HCT116 (cell line): ENCODE results near the gene LRRK2. TPM values are rescaled to one million over a fixed set of nuclear protein-coding genes. Genes with fewer than 3 reads are reported as not detected.

ENCODE experiments used
- ATAC-seq: fragments of 200-7000 bp; cut with Tn5 transposase; 2 replicates; pipeline ENCODE4 v1.9.1; 2020; ENCODE audit warnings: mild to moderate bottlenecking, moderate library complexity
- BruUV-seq: library from RNA; stranded (reverse); fragments of 400-500 nt; replicated peaks from 2 replicates; lab custom pipeline; 2021; lab: Mats Ljungman, UMichigan
- CTCF ChIA-PET: fragments of 300-600 bp; sonication (Branson Sonifier 250); formaldehyde crosslinking; loops from one replicate; lab custom pipeline; 2021; ENCODE audit warnings: antibody characterized with exemption; lab: Charles Lee
- POLR2A ChIA-PET: fragments of 300-600, 350-600 bp; sonication (Branson Sonifier 250); formaldehyde crosslinking; loops from one replicate; lab custom pipeline; 2021; ENCODE audit warnings: antibody characterized with exemption; lab: Charles Lee
- RAD21 ChIA-PET, 2 experiments: fragments of 300-600 bp; sonication (Branson Sonifier 250); formaldehyde crosslinking; loops; one replicate each; lab custom pipeline; 2023; ENCODE audit warnings: low total read pairs in 2 of 2; ENCODE audit not compliant: uncharacterized antibody in 2 of 2, unreplicated experiment in 2 of 2, low non-redundant PET in 1 of 2; lab: Charles Lee
- DNase-seq: peaks from one replicate; pipeline ENCODE4 v3.0.0-alpha.2; 2010; ENCODE audit warnings: low read depth, low spot score
- H2AFZ ChIP-seq: fragments of 200-600 bp; shearing (Covaris generic), sonication (generic); 2 replicates; pipeline ENCODE4 v1.6.1; 2017; ENCODE audit warnings: low read depth, mixed run types, mixed read lengths, antibody characterized with exemption, low read length; ENCODE audit not compliant: poor library complexity, severe bottlenecking
- H3K27ac ChIP-seq: 2 replicates; pipeline ENCODE4 v1.5.1; 2012; ENCODE audit warnings: low read depth, low read length
- H3K27me3 ChIP-seq: fragments of 200-600 bp; sonication (generic); 2 replicates; pipeline ENCODE4 v1.6.1; 2016; ENCODE audit warnings: mixed run types, low read length, mixed read lengths; ENCODE audit not compliant: insufficient read depth
- H3K36me3 ChIP-seq, 2 experiments: fragments of 200-500 bp in 1 of 2; fragments of 200-600 bp in 1 of 2; sonication (Bioruptor generic) in 1 of 2; sonication (generic) in 1 of 2; 2 replicates each; pipeline versions ENCODE4 v1.5.1 to v1.6.1; 2014 to 2016; ENCODE audit warnings: low read length in 2 of 2, inconsistent platforms in 1 of 2, mixed read lengths in 1 of 2, mixed run types in 1 of 2; ENCODE audit not compliant: insufficient read depth in 2 of 2, control insufficient read depth in 1 of 2
- H3K4me1 ChIP-seq, 2 experiments: fragments of 200-600 bp in 1 of 2; sonication (generic) in 1 of 2; 2 replicates each; pipeline versions ENCODE4 v1.5.1 to v1.6.1; 2012 to 2017; ENCODE audit warnings: low read length in 2 of 2, inconsistent platforms in 1 of 2, mild to moderate bottlenecking in 1 of 2, mixed read lengths in 1 of 2, mixed run types in 1 of 2, moderate library complexity in 1 of 2; ENCODE audit not compliant: insufficient read depth in 2 of 2, control insufficient read depth in 1 of 2
- H3K4me2 ChIP-seq: fragments of 200-600 bp; sonication (generic); 2 replicates; pipeline ENCODE4 v1.6.1; 2017; ENCODE audit warnings: mixed run types, low read length, mixed read lengths
- H3K4me3 ChIP-seq, 2 experiments: fragments of 200-600 bp in 1 of 2; sonication (generic) in 1 of 2; replicated peaks in 1 of 2; 2 replicates each; pipeline ENCODE4 v1.5.1; 2011 to 2016; ENCODE audit warnings: low read length in 2 of 2, control low read depth in 1 of 2, low read depth in 1 of 2, mild to moderate bottlenecking in 1 of 2, mixed read lengths in 1 of 2, mixed run types in 1 of 2
- H3K79me2 ChIP-seq: fragments of 200-600 bp; sonication (generic); 2 replicates; pipeline ENCODE4 v1.6.1; 2017; ENCODE audit warnings: mild to moderate bottlenecking, mixed run types, low read length, moderate library complexity, mixed read lengths; ENCODE audit not compliant: insufficient read depth
- H3K9ac ChIP-seq: fragments of 200-600 bp; sonication (generic); 2 replicates; pipeline ENCODE4 v1.6.1; 2016; ENCODE audit warnings: low read length, mixed read lengths
- H3K9me2 ChIP-seq: fragments of 200-600 bp; sonication (generic), shearing (Covaris generic); 2 replicates; pipeline ENCODE4 v1.6.1; 2017; ENCODE audit warnings: mixed run types, mild to moderate bottlenecking, moderate library complexity; ENCODE audit not compliant: insufficient read depth
- H3K9me3 ChIP-seq, 2 experiments: fragments of 200-500 bp in 1 of 2; fragments of 200-600 bp in 1 of 2; sonication (Bioruptor generic) in 1 of 2; sonication (generic) in 1 of 2; 2 replicates each; pipeline ENCODE4 v1.6.1; 2014 to 2017; ENCODE audit warnings: low read length in 2 of 2, mixed read lengths in 2 of 2, inconsistent platforms in 1 of 2, low read depth in 1 of 2, mild to moderate bottlenecking in 1 of 2, mixed run types in 1 of 2, moderate library complexity in 1 of 2; ENCODE audit not compliant: control insufficient read depth in 1 of 2, insufficient read depth in 1 of 2
- H4K20me1 ChIP-seq: fragments of 200-600 bp; sonication (generic), shearing (Covaris generic); 2 replicates; pipeline ENCODE4 v1.6.1; 2017; ENCODE audit warnings: mixed run types, mild to moderate bottlenecking, moderate library complexity; ENCODE audit not compliant: insufficient read depth
- CEBPB ChIP-seq: IDR thresholded peaks from 2 replicates; pipeline ENCODE4 v1.6.1; 2012; ENCODE audit warnings: low read depth
- EGR1 ChIP-seq: IDR thresholded peaks from 2 replicates; pipeline ENCODE4 v1.6.1; 2012; ENCODE audit warnings: low read depth
- ELF1 ChIP-seq: IDR thresholded peaks from 2 replicates; pipeline ENCODE4 v1.6.1; 2012; ENCODE audit warnings: low read depth, borderline replicate concordance
- EZH2 ChIP-seq: fragments of 200-600 bp; sonication (generic); IDR thresholded peaks from 2 replicates; pipeline ENCODE4 v1.6.1; 2017; ENCODE audit warnings: antibody characterized with exemption, mixed run types
- FOSL1 ChIP-seq: IDR thresholded peaks from 2 replicates; pipeline ENCODE4 v1.6.1; 2012; ENCODE audit warnings: low read depth
- JUND ChIP-seq: IDR thresholded peaks from 2 replicates; pipeline ENCODE4 v1.6.1; 2012
- POLR2AphosphoS5 ChIP-seq: IDR thresholded peaks from 2 replicates; pipeline ENCODE4 v1.6.1; 2011; ENCODE audit warnings: mild to moderate bottlenecking, low read depth, low read length, moderate library complexity
- SIN3A ChIP-seq: IDR thresholded peaks from 2 replicates; pipeline ENCODE4 v1.6.1; 2012; ENCODE audit warnings: low read depth
- SRF ChIP-seq: IDR thresholded peaks from 2 replicates; pipeline ENCODE4 v1.6.1; 2012; ENCODE audit warnings: low read depth
- TCF7L2 ChIP-seq: IDR thresholded peaks from 2 replicates; pipeline ENCODE4 v1.7.0; 2011; ENCODE audit warnings: borderline replicate concordance, inconsistent platforms; ENCODE audit not compliant: insufficient read depth, insufficient read length; ENCODE audit errors: extremely low read depth
- YY1 ChIP-seq: IDR thresholded peaks from 2 replicates; pipeline ENCODE4 v1.6.1; 2011; ENCODE audit warnings: low read length, low read depth, moderate library complexity, mild to moderate bottlenecking; ENCODE audit not compliant: insufficient replicate concordance; ENCODE audit errors: extremely low read depth
- ZFX ChIP-seq: fragments of 450-650 bp; IDR thresholded peaks from 2 replicates; pipeline ENCODE4 v1.6.1; 2017
- ZNF274 ChIP-seq: fragments of 200-500 bp; sonication (Bioruptor generic); IDR thresholded peaks from 2 replicates; pipeline ENCODE4 v1.6.1; 2014; ENCODE audit warnings: mild to moderate bottlenecking, low read depth, low read length, inconsistent platforms
- intact Hi-C: fragments of 100-400 bp; cut with micrococcal nuclease; formaldehyde crosslinking; loops from 2 replicates; pipeline ENCODE4 v1.10.0; 2022
- total RNA-seq: library from RNA; stranded (reverse); gene quantifications from one replicate; pipeline ENCODE4 v1.2.1, GENCODE V29; 2021; ENCODE audit not compliant: unreplicated experiment
- TF ChIP-seq, protein P1 (sequence below): IDR thresholded peaks from 2 replicates; pipeline ENCODE4 v1.6.1; 2012

Gene LRRK2
- total RNA-seq, 1 experiment from 2014 or later, result 0.20 TPM

DNA sequence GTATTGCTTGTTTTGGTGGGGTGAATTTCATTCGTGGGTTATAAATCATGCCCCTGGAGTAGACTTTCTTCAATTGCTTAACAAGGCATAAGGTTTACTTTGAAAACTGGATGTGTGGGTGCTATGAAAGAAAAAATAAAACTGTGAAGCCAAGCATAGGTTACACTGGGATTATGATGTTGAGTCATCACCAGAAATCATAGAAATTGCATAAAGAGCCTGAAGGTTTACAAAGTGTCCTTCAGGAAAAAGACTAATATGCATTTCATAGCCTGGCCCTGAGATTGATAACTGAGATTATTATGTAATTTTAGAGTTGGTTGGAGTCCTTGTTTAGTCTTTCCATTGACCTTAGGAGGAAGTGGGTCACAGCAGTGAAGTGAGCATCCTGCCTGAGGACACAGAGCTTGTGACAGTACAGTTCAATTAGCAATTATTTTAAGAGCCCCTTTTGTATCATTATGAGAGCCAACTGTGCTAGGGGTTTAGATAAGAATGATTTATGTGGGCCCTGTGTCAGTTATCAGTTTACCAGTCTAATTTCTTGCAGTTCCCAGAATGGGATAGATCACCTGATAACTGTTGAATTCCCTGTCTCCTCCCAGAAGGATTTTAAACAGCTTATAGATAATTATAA is 13.6 kb downstream of the LRRK2 start:
- intact Hi-C loops, result no loop called here
- POLR2A ChIA-PET, result no interaction called here
- H3K9me2 ChIP-seq, result no peaks in the 10 kb centered on the region
- no peaks in the 10 kb centered on the region for H3K36me3 ChIP-seq
- no peak overlapping the region for H3K9ac ChIP-seq
- H4K20me1 ChIP-seq, result no peaks in the 10 kb centered on the region
- no TSS peak for BruUV-seq
- no peaks in the 10 kb centered on the region for H3K4me1 ChIP-seq
- RAD21 ChIA-PET, result no interaction called here
- TF ChIP-seq YY1 (no peak), FOSL1 (no peak), EZH2 (no peak), JUND (no peak), ZFX (no peak), ZNF274 (no peak), EGR1 (no peak), CEBPB (no peak), SIN3A (no peak), TCF7L2 (no peak), ELF1 (no peak), POLR2AphosphoS5 (no peak), SRF (no peak)
- TF ChIP-seq, protein P1, sequence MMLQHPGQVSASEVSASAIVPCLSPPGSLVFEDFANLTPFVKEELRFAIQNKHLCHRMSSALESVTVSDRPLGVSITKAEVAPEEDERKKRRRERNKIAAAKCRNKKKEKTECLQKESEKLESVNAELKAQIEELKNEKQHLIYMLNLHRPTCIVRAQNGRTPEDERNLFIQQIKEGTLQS, result no peak
- no peak overlapping the region for H2AFZ ChIP-seq
- DNase-seq (no peak), ATAC-seq (no peak)
- H3K9me3 ChIP-seq, result no peaks in the 10 kb centered on the region
- no peaks in the 10 kb centered on the region for H3K79me2 ChIP-seq
- CTCF ChIA-PET, result no interaction called here
- no peak overlapping the region for H3K4me2 ChIP-seq
- H3K27me3 ChIP-seq, result no peaks in the 10 kb centered on the region
- H3K4me3 ChIP-seq, result no peak overlapping the region
- no peak overlapping the region for H3K27ac ChIP-seq
